ENCODE results near the gene ROCK2.

Gene ROCK2

DNA sequence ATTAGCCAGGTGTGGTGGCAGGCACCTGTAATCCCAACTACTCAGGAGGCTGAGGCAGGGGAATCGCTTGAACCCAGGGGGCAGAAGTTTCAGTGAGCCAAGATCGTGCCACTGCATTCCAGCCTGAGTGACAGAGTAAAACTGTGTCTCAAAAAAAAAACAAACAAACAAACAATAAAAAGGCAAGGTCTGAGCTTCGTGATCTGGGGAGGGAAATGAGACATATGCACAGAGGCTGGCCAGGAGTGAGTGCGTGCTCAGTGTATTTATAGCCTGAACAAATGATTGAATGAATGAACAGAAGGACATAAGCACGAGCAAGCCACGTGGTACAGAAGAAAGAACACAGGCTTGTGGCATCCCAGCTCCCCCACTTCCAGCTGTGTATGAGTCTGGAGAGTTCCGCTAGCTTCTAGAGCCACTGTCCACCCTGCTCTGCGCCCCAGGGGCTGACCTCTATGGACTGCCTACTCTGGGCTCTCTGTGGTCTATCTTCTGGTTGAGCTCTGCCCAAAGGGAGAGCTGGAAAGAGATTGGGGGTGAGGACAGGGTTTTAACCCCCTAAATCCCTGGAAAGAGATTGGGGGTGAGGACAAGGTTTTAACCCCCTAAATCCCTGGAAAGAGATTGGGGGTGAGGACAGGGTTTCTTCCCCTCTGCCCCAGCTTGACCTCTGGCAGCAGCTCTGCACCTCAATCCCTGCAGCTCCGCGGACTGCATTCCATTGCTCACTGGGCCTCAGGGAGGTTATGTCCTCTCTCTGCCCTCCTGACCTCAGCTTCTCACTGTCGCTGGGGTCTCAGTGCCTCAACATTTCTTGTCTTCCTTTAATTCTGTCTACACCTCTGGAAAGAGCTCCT lies 11.0 kb upstream of the ROCK2 start:
- H3K9me3 ChIP-seq (ENCODE audit: control insufficient read depth, low read length), result no peaks in the 10 kb centered on the region
- H3K4me3 ChIP-seq (ENCODE audit: insufficient read depth, low read depth, low read length), result no peak overlapping the region
- 87 to 88% methylated on average over 11 of the region's 11 CpGs for WGBS, 2 experiments
- no peaks in the 10 kb centered on the region for H3K36me3 ChIP-seq (ENCODE audit: control insufficient read depth, insufficient read depth, low read length)
- H3K27ac ChIP-seq (ENCODE audit: insufficient read depth, low read depth, low read length, poor library complexity, severe bottlenecking), result no peak overlapping the region
- peaks cover 8% of the 10 kb centered on the region for H3K4me1 ChIP-seq (ENCODE audit: control insufficient read depth, insufficient read depth, low read length)
- no peaks in the 10 kb centered on the region for H3K27me3 ChIP-seq (ENCODE audit: control insufficient read depth, insufficient read depth, low read length, poor library complexity, severe bottlenecking)

DNA sequence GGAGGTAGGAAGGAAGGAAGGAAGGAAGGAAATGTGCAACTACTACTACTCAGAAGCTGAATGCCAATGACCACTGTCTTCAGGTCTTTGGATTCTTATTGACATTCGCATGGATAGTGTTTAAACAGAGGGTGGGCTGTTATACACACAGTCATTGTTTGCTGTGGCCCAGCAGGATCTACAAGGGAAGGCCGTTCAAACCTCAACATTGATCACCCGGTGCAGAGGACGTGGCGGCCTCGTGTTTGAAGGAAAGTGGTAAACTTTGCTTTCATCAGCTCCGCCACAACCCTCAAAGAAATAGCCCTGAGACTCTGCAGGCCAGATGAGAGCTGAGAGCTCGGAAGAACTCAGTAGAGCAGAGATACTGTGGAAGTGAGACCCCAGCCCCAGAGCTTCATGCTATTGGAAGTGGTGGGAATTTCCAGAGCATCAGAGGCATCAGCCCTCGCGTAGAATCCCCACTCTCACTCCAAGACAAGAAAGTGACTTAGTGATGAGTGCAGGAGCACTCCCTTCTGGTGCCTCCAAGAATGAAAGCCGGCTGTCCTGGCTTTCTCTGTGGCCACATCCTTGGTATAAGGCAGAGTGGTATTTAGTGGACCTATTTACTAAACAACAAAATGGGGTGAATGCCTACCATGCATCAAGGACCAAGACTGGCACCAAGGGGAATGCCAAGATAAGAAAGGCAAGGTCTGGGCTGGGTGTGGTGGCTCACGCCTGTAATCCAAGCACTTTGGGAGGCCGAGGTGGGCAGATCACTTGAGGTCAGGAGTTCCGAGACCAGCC lies 10.1 kb upstream of the ROCK2 start:
- H3K36me3 ChIP-seq (ENCODE audit: control insufficient read depth, insufficient read depth, low read length), result no peaks in the 10 kb centered on the region
- H3K4me3 ChIP-seq (ENCODE audit: insufficient read depth, low read depth, low read length), result no peak overlapping the region
- no peaks in the 10 kb centered on the region for H3K9me3 ChIP-seq (ENCODE audit: control insufficient read depth, low read length)
- H3K4me1 ChIP-seq (ENCODE audit: control insufficient read depth, insufficient read depth, low read length), result peaks cover 8% of the 10 kb centered on the region
- no peaks in the 10 kb centered on the region for H3K27me3 ChIP-seq (ENCODE audit: control insufficient read depth, insufficient read depth, low read length, poor library complexity, severe bottlenecking)
- H3K27ac ChIP-seq (ENCODE audit: insufficient read depth, low read depth, low read length, poor library complexity, severe bottlenecking), result no peak overlapping the region
- 77 to 85% methylated on average over 14 of the region's 14 CpGs for WGBS, 2 experiments

DNA sequence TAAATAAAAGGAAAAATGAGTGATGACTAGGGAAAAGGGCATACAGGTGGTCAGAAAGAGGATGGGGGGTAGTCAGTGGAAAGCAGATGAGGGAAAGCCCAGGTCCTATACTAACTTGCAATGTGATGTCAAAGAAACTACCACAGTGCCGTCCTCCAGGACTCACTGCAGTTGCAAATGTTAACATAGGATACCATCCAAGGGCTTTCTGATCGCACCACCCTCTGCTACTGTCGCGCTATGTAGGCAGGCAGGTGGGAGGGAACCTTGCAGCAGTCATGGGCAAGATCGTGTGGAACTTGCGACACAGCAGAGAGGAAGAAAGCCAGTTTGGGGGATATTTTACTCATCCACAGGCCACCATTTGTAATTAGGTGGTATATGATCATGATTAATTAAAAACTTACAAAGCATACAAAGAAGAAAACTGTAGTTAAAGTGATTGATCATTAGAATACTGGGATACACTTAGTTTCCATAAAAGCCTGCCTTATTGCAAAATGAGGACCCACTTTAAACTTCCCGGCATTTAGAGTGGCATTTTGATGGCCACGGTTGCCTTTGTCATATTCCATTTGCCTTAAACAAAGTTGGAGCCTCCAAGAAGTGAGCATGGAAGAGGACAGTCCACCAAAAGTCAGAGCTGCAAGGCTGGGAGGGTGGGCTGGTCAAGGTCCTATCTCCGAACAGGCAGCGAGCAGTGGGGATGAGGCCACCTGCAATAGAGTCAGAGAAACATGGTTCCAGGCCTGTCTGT lies 8.5 kb upstream of the ROCK2 start:
- 94 to 97% methylated on average over 10 of the region's 10 CpGs for WGBS, 2 experiments
- Histone ChIP-seq H3K9me3 (ENCODE audit: control insufficient read depth, low read length) (no peaks in the 10 kb centered on the region), H3K36me3 (ENCODE audit: control insufficient read depth, insufficient read depth, low read length) (no peaks in the 10 kb centered on the region), H3K27ac (ENCODE audit: insufficient read depth, low read depth, low read length, poor library complexity, severe bottlenecking) (no peak overlapping the region), H3K27me3 (ENCODE audit: control insufficient read depth, insufficient read depth, low read length, poor library complexity, severe bottlenecking) (no peaks in the 10 kb centered on the region), H3K4me1 (ENCODE audit: control insufficient read depth, insufficient read depth, low read length) (peaks cover 8% of the 10 kb centered on the region), H3K4me3 (ENCODE audit: insufficient read depth, low read depth, low read length) (no peak overlapping the region)

DNA sequence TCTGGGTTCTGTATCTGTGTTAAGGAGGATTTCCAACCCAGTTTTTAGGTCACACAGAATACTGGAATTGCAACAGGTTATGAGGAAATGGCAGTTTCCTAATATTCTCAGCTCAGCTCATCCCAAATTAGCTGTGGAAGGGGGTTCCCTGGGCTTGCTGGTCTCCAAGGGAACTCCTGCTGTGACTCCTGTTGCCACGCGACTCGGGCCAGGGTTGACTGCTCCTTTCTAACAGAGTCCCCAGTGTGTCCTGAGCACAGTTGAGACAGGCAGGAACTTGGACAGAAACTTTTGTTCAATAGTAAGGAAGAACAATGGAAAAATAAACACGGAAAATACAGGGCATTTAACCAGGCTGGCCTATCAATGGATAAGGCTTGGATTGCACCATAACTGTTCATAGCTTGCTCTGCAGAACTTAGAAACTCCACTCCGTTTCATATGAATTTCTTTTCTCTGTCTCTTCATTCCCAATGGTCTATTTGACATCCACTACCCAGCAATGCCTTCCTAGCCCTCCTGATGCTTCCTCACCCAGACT lies 3.8 kb upstream of the ROCK2 start:
- no peak overlapping the region for H3K27ac ChIP-seq (ENCODE audit: insufficient read depth, low read depth, low read length, poor library complexity, severe bottlenecking)
- H3K27me3 ChIP-seq (ENCODE audit: control insufficient read depth, insufficient read depth, low read length, poor library complexity, severe bottlenecking), result peaks cover 9% of the 10 kb centered on the region
- no peaks in the 10 kb centered on the region for H3K4me1 ChIP-seq (ENCODE audit: control insufficient read depth, insufficient read depth, low read length)
- H3K4me3 ChIP-seq (ENCODE audit: insufficient read depth, low read depth, low read length), result no peak overlapping the region
- WGBS, 2 experiments, result 52 to 69% methylated on average over 5 of the region's 5 CpGs
- no peaks in the 10 kb centered on the region for H3K36me3 ChIP-seq (ENCODE audit: control insufficient read depth, insufficient read depth, low read length)
- H3K9me3 ChIP-seq (ENCODE audit: control insufficient read depth, low read length), result no peaks in the 10 kb centered on the region

DNA sequence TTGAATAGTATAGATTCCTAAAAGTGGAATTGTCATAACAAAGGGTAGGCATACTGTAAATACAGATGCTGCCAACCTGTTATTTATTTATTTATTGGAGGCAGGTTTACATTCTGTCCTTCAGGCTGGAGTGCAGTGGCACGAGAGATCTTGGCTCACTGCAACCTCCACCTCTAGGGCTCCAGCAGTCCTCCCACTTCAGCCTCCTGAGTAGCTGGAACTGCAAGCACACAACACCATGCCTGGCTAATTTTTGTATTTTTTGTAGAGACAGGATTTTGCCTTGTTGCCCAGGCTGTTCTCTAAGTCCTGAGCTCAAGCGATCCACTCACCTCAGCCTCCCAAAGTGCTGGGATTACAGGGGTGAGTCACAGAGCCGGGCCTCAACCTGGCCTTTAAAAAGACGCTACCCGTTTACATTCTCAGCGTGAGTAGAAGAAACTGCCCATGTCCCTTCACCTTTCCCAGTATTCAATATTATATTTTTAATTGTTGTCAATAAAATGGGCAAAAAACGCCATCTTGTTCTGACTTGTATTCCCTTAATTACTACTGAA lies 3.0 kb upstream of the ROCK2 start:
- H3K9me3 ChIP-seq (ENCODE audit: control insufficient read depth, low read length), result no peaks in the 10 kb centered on the region
- H3K4me3 ChIP-seq (ENCODE audit: insufficient read depth, low read depth, low read length), result no peak overlapping the region
- H3K27ac ChIP-seq (ENCODE audit: insufficient read depth, low read depth, low read length, poor library complexity, severe bottlenecking), result no peak overlapping the region
- no peaks in the 10 kb centered on the region for H3K4me1 ChIP-seq (ENCODE audit: control insufficient read depth, insufficient read depth, low read length)
- peaks cover 9% of the 10 kb centered on the region for H3K27me3 ChIP-seq (ENCODE audit: control insufficient read depth, insufficient read depth, low read length, poor library complexity, severe bottlenecking)
- WGBS, 2 experiments, result 80 to 82% methylated on average over 6 of the region's 7 CpGs
- no peaks in the 10 kb centered on the region for H3K36me3 ChIP-seq (ENCODE audit: control insufficient read depth, insufficient read depth, low read length)

DNA sequence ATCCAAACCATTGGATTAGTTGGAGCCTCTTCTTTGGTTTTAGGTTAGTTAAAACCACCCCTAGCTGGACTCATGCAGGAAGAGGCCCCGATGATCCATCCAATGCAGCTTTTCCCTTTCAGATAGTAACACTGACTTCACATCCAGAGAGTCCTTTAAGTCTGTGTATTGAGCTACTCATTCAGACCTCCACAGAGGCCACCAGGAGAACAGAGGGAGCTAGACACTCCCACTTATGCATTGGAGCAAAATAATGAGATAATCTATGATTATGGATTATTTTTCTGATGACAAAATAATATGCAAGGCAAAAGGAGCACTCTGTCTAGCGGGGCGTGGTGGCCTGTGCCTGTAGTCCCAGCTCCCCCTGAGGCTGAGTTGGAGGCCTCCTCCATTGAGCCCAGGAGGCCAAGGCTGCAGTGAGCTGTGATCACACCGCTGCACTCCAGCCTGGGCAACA lies 1.6 kb upstream of the ROCK2 start:
- no peak overlapping the region for H3K4me3 ChIP-seq (ENCODE audit: insufficient read depth, low read depth, low read length)
- WGBS, 2 experiments, result 91 to 94% methylated on average over 4 of the region's 4 CpGs

DNA sequence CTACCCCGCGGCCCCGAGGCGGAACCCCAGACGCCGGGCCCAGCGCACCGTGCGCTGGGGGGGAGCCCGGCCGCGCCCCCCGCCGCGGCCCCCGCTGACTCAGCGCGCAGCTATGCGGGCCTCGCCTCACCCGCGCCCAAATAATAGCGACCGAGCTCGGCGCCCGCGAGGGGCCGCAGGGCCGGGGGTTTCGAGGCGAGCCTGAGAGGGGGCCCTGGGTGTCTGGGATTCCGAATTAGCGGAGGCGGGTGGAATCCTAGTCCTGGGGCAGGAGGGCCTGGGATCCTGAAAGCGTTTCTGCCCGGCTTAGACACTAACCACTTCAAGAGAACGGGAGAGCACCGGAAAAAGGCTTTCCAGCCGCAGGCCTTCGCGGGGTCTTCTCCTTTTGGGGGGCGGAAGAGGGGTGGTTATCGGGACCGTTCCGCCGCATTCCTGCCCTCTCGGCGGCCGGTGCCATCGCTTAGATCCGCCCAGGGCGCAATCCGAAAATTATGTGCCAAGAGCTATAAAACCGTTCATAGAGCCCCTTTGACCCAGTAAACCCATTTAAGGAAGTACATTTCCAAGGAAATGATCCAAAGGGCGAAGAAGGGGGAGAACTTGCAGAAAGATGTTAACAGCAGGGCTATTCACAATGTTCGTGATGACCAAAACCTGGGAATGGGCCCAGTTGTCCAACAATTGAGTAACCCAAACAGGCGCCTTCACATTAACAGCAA lies 681 bp upstream of the ROCK2 start:
- Histone ChIP-seq H3K9me3 (ENCODE audit: control insufficient read depth, low read length) (no peaks in the 10 kb centered on the region), H3K4me1 (ENCODE audit: control insufficient read depth, insufficient read depth, low read length) (peaks cover 8% of the 10 kb centered on the region), H3K27ac (ENCODE audit: insufficient read depth, low read depth, low read length, poor library complexity, severe bottlenecking) (peak overlapping the region; percentile 90), H3K4me3 (ENCODE audit: insufficient read depth, low read depth, low read length) (peak overlapping the region; percentile 94), H3K27me3 (ENCODE audit: control insufficient read depth, insufficient read depth, low read length, poor library complexity, severe bottlenecking) (peaks cover 9% of the 10 kb centered on the region), H3K36me3 (ENCODE audit: control insufficient read depth, insufficient read depth, low read length) (no peaks in the 10 kb centered on the region)
- 4% methylated on average over 58 of the region's 58 CpGs for WGBS, 2 experiments

More for the DNA sequence above, 1.6 kb upstream of the ROCK2 start:
- peaks cover 6% of the 10 kb centered on the region for H3K4me1 ChIP-seq (ENCODE audit: control insufficient read depth, insufficient read depth, low read length)
- no peaks in the 10 kb centered on the region for H3K36me3 ChIP-seq (ENCODE audit: control insufficient read depth, insufficient read depth, low read length)
- H3K27me3 ChIP-seq (ENCODE audit: control insufficient read depth, insufficient read depth, low read length, poor library complexity, severe bottlenecking), result peaks cover 9% of the 10 kb centered on the region
- no peak overlapping the region for H3K27ac ChIP-seq (ENCODE audit: insufficient read depth, low read depth, low read length, poor library complexity, severe bottlenecking)
- H3K9me3 ChIP-seq (ENCODE audit: control insufficient read depth, low read length), result no peaks in the 10 kb centered on the region

DNA sequence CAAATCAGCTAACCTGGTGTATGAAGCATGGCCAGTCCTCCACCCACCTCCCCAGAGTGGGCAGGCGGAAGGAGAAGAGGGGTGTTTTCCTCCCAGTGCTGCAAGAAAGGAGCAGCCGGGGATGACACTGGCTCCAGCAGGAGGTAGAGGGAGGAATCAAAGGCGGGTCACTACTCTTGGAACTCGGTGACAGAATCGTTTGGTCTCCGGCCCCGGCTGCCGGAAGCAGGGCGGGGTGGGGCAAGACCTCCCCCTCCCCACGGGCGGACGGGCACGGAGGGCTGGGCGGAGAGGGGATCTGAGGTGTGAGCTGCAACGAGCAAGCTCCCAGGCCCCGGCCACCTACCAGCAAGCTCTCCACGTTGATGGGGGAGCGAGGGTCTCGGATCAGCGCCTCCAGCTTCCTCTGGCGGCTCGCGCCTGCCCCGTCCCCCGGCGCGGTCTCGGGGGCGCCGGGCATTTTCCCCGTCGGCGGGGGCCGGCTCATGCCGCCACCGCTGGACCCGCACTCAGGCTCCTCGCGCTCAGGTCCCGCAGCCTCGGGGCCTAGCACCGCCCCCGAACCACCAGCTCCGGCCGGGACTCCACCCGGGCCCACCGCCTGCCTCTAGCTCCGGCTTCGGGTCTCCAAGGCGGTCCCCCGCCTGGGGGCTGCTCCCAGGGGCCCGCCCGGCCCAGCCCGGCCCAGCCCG lies 640 bp downstream of the ROCK2 start:
- Histone ChIP-seq H3K9me3 (ENCODE audit: control insufficient read depth, low read length) (no peaks in the 10 kb centered on the region), H3K27ac (ENCODE audit: insufficient read depth, low read depth, low read length, poor library complexity, severe bottlenecking) (peak overlapping the region; percentile 89), H3K27me3 (ENCODE audit: control insufficient read depth, insufficient read depth, low read length, poor library complexity, severe bottlenecking) (peaks cover 9% of the 10 kb centered on the region), H3K4me3 (ENCODE audit: insufficient read depth, low read depth, low read length) (peak overlapping the region; percentile 94), H3K4me1 (ENCODE audit: control insufficient read depth, insufficient read depth, low read length) (peaks cover 8% of the 10 kb centered on the region), H3K36me3 (ENCODE audit: control insufficient read depth, insufficient read depth, low read length) (no peaks in the 10 kb centered on the region)
- 0% methylated on average over 55 of the region's 55 CpGs for WGBS, 2 experiments

DNA sequence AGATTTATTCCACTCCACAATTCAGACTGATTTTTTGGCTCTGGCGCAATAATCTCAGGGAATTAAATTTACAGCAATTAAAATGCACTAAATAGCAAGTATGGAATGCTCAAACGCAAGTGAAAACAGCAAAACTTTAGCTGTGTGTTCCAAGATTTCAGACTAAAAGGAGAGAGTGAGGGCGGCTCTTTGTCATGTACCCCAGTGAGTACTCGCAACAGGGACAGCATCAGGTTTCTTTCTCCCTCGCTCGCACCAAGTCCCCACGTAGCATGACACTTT lies 1.1 kb downstream of the ROCK2 start:
- H3K27ac ChIP-seq (ENCODE audit: insufficient read depth, low read depth, low read length, poor library complexity, severe bottlenecking), result peak overlapping the region; percentile 89
- WGBS, 2 experiments, result 1 to 2% methylated on average over 6 to 7 of the region's 7 CpGs
- peaks cover 8% of the 10 kb centered on the region for H3K4me1 ChIP-seq (ENCODE audit: control insufficient read depth, insufficient read depth, low read length)
- H3K36me3 ChIP-seq (ENCODE audit: control insufficient read depth, insufficient read depth, low read length), result no peaks in the 10 kb centered on the region
- peaks cover 9% of the 10 kb centered on the region for H3K27me3 ChIP-seq (ENCODE audit: control insufficient read depth, insufficient read depth, low read length, poor library complexity, severe bottlenecking)
- peak overlapping the region; percentile 94 for H3K4me3 ChIP-seq (ENCODE audit: insufficient read depth, low read depth, low read length)
- H3K9me3 ChIP-seq (ENCODE audit: control insufficient read depth, low read length), result no peaks in the 10 kb centered on the region

Measured in ectodermal cell (in vitro differentiated cells).